ENCODE results near the gene MED13L.

DNA sequence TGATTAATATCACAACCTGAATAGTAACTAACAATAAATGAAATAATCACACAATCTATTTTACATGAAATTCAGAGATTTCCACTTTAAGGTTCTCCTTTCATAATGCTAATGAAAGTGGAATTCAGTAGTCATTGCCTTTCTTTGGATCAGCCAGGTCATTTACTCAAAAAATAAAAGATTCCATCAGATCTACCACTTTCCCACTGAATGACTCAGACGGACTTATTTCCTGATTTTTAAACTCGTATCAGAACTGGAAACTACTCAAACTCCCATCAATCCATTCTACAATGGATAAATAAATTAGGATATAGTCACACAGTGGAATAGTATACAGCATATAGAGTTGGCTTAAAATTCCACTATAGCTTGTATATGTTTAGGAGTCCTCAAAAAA lies 237.1 kb downstream of the MED13L start:
- TF ChIP-seq, protein P1, sequence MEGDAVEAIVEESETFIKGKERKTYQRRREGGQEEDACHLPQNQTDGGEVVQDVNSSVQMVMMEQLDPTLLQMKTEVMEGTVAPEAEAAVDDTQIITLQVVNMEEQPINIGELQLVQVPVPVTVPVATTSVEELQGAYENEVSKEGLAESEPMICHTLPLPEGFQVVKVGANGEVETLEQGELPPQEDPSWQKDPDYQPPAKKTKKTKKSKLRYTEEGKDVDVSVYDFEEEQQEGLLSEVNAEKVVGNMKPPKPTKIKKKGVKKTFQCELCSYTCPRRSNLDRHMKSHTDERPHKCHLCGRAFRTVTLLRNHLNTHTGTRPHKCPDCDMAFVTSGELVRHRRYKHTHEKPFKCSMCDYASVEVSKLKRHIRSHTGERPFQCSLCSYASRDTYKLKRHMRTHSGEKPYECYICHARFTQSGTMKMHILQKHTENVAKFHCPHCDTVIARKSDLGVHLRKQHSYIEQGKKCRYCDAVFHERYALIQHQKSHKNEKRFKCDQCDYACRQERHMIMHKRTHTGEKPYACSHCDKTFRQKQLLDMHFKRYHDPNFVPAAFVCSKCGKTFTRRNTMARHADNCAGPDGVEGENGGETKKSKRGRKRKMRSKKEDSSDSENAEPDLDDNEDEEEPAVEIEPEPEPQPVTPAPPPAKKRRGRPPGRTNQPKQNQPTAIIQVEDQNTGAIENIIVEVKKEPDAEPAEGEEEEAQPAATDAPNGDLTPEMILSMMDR (IDR thresholded peaks at IDR 0.05) = no peak
- no peak for TF ChIP-seq POLR2A (IDR thresholded peaks at IDR 0.05)
- no peak for TF ChIP-seq POLR2AphosphoS5 (IDR thresholded peaks at IDR 0.05)

Data from breast epithelium (tissue), 3 donors.